ENCODE measurements around the gene FBXO40.

DNA sequence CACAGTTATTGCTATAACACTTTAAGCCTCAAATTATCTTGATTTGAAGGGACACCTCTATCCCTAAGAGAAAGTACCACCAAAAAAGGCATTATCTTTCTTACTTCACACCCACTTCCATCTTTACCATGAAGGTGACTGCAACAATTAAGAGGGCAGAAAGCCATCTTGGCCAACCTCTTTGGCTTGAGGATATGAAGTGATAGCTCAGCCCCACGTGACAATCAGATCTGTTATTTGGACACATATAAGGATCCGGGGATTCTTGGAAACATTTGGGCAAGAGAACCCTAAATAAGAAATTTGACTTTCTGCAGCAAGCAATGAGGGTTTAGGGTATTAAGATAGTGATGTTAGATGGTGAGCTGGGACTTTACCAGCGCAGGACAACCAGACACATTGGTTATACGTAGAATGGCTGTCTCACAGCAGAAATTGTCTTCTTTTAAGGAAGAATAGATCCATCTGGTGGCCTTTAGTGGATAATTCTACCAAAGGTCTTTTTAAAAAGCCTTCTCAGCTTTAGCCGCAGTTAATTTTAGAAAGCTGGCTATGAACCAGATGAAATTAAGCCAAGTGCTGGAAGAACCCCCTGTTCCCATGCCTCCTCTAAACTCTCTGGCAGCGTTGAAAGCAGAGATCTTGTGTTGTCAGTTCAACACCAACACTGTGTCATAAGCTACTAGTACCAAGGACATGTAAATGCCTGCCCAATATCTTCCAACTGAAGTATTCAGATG lies 55.2 kb downstream of the FBXO40 start:
- no peak for TF ChIP-seq SUZ12 (IDR thresholded peaks at IDR 0.05; ENCODE audit: low read length)
- TF ChIP-seq POLR2A (IDR thresholded peaks at IDR 0.05; ENCODE audit: control extremely low read depth in 1 of 2, low read depth in 2 of 2, low read length in 2 of 2) = no peak
- TF ChIP-seq GABPA (IDR thresholded peaks at IDR 0.05; ENCODE audit: borderline replicate concordance, insufficient read depth, low read length) = no peak
- no peak for TF ChIP-seq EGR1 (IDR thresholded peaks at IDR 0.05; ENCODE audit: borderline replicate concordance, low read depth, low read length)
- TF ChIP-seq JUND (IDR thresholded peaks at IDR 0.05; ENCODE audit: low read length) = no peak
- TF ChIP-seq, protein P1, sequence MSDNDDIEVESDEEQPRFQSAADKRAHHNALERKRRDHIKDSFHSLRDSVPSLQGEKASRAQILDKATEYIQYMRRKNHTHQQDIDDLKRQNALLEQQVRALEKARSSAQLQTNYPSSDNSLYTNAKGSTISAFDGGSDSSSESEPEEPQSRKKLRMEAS (IDR thresholded peaks at IDR 0.05) = no peak
- TF ChIP-seq RFX5 (IDR thresholded peaks at IDR 0.05; ENCODE audit: borderline replicate concordance, low read depth, low read length) = no peak
- TF ChIP-seq, protein P2, sequence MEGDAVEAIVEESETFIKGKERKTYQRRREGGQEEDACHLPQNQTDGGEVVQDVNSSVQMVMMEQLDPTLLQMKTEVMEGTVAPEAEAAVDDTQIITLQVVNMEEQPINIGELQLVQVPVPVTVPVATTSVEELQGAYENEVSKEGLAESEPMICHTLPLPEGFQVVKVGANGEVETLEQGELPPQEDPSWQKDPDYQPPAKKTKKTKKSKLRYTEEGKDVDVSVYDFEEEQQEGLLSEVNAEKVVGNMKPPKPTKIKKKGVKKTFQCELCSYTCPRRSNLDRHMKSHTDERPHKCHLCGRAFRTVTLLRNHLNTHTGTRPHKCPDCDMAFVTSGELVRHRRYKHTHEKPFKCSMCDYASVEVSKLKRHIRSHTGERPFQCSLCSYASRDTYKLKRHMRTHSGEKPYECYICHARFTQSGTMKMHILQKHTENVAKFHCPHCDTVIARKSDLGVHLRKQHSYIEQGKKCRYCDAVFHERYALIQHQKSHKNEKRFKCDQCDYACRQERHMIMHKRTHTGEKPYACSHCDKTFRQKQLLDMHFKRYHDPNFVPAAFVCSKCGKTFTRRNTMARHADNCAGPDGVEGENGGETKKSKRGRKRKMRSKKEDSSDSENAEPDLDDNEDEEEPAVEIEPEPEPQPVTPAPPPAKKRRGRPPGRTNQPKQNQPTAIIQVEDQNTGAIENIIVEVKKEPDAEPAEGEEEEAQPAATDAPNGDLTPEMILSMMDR (IDR thresholded peaks at IDR 0.05; ENCODE audit: control extremely low read depth in 1 of 3, insufficient read depth in 1 of 3, low read depth in 1 of 3, low read length in 3 of 3) = no peak
- TF ChIP-seq TBP (IDR thresholded peaks at IDR 0.05; ENCODE audit: low read depth, low read length) = no peak
- TF ChIP-seq TAF1 (IDR thresholded peaks at IDR 0.05; ENCODE audit: low read depth, low read length) = no peak
